NCI-H69 (cell line): ENCODE results near the gene COL15A1.
A peak's percentile ranks its signal among the peaks of the same experiment; 100 is the strongest.

Experiments used
- DNase-seq: peaks from one replicate; lab custom pipeline; 2025; lab: John Stamatoyannopoulos, UW

Gene COL15A1

GRCh38 chr9:98944734-98945074 is 997 bp downstream of the COL15A1 start:
- no peak for DNase-seq

DNA sequence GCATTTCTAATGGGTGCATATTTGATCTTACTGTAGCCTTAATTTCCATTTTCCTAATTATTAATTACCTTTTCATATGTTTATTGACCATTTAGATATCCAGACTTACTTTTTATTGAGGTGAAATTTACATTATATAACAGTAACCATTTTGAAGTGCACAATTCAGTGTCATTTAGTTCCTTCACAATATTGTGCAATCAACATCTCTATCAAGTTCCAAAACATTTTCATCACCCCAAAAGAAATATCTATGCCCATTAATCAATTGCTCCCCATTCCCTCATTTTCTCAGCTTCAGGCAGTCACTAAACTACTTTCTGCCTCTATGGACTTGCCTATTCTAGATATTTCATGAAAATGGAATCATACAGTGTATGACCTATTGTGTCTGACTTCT is 5.9 kb downstream of the COL15A1 start:
- no peak for DNase-seq

DNA sequence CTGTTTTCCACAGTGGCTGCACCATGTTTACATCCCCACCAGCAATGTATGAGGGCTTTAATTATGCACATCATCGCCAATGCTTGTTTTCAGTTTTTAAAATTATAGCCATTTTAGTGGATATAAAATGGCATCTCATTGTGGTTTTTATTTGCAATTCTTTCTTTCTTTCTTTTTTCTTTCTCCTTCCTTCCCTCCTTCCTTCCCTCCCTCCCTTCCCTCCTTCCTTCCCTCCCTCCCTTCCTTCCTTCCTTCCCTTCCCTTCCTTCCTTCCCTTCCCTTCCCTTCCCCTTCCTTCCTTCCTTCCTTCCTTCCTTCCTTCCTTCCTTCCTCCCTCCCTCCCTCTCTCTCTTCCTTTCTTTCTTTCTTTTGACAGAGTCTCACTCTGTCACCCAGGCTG is 6.6 kb downstream of the COL15A1 start:
- DNase-seq = no peak

DNA sequence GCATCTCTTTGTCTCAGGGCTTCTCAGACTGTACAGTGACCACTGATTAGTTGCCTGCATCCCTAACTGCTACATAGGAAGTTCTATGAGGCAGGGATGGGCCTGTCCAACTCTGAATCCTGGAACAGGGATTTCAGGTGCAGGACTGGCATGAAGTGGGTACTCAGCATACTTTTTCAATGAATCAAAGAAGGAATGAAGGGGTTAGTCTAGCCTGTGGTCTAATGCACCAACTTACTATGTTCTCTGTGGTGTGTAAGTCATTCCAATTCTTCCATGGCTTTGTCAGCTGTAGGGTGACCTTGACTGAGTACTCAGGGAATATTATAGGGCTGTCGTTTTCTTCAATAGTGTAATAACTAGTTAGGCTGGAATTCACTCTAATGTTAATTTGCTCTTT is 8.3 kb downstream of the COL15A1 start:
- no peak for DNase-seq

DNA sequence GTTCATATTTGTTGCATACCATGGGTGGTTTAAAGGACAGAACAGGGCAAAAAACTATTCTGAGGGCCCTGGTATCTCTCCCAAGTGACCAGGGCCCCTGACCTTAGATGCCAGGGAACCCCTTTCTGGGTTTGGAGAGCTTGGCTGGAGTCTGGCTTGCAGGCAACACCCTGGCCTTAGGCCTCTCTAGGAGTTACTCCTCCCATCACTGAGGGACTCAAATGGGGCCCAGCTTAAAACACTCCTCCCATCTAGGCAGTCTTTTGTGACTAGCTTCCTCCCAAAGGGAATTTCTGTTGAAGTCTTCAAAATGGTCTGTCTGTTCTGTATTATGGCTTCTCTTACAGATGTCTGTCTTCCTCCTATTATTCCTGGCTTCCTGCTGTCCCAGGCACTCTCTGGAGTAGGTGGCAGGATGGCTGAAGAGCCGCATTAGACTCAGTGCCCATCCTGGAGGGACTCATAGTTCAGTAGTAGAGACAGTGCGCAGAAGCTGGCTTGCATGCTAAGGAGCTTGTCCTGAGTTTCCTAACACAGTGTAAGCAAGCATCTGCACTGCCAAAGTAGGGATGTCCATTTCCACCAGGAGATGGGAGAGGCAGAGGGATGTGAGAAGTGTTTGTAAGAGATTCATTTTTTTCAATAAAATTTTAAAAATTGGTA is 10.0 kb downstream of the COL15A1 start:
- no peak for DNase-seq

GRCh38 chr9:98954244-98954610 is 10.5 kb downstream of the COL15A1 start:
- DNase-seq = no peak

GRCh38 chr9:98955259-98955658 is 11.6 kb downstream of the COL15A1 start:
- no peak for DNase-seq

DNA sequence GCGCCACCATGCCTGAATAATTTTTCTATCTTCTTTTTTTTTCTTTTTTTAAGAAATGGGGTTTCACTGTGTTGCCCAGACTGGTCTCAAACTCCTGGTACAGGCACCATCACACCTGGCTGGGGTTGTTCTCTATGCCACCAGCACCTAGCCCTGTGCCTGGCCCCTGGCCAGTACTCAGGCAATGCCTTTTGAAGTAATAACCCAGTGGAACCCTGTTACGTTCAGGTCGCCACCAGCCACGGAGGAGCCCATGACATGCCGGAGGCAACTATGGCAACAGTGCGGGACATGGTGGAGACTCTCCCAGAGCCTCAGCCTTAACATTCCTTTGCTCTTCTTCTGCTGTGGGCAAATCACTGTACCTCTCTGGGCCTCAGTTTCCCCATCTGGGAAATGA is 14.1 kb downstream of the COL15A1 start:
- no peak for DNase-seq

- no peak for DNase-seq
These were observed 14.7 kb downstream of the COL15A1 start for GRCh38 chr9:98958271-98958984.

- no peak for DNase-seq
These were observed 16.7 kb downstream of the COL15A1 start for GRCh38 chr9:98960409-98960808.

DNA sequence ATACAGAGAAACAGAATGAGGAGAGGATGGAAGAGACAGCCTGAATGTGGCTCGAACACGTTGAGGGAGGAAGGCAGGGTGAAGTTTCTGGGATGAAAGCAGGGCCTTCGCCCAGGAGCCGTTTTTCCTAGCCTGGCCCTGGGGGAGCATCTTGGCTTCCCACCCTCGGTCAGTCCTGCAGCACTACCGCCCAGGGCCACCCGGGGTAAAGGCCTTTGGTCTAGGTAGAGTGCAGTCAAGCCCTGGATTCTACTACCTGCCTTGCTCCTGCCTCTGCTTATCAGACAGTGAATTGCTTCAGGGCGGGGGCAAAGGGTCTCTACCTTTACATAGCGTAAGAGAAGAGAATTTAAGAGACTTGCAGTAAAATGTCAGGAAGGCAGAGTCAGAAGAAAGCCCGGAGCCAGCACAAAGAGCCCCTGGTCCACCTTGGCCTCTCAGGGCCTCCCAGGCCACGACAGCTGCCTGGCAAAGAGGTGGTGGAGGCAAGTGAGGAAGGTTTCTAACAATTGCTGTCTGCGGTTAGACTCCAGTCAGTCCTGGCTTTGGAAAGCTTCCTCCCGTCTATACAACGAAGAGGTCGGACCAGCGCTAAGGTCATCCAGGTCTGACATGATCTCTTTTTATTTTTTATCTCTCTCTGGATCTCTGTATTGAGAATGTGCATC is 17.9 kb downstream of the COL15A1 start:
- no peak for DNase-seq

- DNase-seq = no peak
These were observed 18.5 kb downstream of the COL15A1 start for GRCh38 chr9:98962181-98962560.

DNA sequence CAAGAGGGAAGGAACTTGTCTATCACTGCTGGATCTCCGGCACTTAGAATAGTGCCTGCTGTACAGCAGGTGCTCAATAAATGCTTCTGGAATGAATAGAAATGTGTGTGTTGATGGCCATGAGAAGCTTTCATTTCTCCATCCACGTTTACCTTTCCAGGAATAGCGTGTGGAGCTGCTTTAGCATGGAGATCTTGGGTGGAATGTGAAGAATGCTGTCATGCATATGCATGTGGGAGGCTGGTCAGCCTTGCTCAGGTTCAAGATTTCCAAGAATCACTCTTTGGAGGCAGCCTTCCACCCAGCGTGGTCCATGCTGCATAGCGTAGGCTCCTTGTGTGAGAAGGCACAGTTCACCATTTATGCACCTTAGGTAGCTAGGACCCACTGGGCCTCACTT is 19.2 kb downstream of the COL15A1 start:
- DNase-seq = no peak

- no peak for DNase-seq
These were observed 20.5 kb downstream of the COL15A1 start for GRCh38 chr9:98964201-98964600.

DNA sequence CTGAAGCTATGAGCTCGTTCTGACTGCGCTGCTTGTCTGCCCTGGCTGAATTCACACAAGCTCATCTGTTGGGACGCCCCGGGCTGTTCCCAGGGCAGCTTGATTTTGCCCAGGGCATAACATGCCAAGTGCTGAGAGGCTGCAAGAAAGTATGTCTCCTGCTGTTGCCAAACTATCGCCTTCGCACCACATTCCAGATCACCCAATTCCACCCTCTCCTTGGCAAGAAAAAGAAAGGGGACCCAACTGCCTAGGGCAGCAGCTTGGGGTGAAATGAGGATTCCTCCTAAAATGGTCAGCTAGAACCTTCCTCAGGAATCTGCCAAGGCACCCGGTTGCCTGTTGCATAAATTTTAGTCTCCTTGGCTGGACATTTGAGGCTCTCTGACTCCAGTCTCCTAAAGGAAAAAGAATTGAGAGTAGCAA is 21.2 kb downstream of the COL15A1 start:
- no peak for DNase-seq

GRCh38 chr9:98966676-98967075 is 23.0 kb downstream of the COL15A1 start:
- DNase-seq = no peak

DNA sequence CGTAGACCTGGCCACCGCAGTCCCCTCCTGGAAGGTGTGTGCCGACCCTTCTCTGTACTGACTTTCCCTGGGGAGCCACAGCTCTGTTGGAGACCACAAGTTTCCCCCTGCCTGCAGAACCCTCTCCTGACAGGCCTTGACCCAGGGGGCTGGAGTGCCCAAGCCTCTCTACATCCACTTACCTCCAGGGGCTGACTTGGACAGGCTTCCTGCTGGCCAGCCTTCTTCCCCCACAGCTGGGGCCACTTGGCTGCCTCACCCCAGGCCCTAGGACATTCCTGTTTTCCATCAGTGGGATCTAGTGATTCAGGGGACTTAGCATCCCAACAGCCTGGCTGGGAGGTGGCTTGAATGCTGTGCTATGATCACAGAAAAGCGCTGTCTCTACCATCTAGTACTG is 23.6 kb downstream of the COL15A1 start:
- no peak for DNase-seq

GRCh38 chr9:98967680-98968079 is 24.0 kb downstream of the COL15A1 start:
- no peak for DNase-seq

DNA sequence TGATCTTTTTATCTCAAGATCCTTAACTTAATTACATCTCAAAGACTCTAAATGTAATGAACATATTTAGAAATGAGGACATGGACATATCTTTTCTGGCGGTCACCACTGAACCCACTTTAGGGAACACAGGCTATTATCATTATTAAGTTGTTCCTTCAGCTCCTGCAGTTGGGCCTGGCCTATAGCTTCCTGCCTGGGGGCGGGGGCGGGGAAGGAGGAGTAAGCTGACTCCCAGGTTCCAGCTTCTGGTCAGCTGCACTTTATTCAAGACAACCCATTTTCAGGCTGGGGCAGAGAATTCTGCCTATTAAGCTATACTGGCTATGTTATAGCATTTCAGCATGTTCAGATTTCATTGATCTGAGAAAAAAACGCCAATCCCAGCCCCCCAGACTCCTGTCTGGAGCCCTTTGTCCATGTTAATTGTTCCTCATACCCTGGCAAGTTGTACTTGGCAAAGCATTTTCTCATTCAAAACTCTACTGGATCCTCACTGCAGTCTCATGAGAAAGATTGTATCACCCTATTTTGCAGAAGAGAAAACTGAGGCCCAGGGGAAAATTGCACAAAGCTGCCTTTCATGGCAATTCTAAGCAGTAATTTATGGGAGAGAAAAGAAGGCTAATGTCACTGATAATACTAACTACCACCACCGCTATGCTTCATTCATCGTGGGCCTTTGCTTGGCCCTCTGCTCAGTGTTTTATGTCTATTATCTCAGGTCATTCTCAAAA is 25.1 kb downstream of the COL15A1 start:
- peak; percentile 6 for DNase-seq

DNA sequence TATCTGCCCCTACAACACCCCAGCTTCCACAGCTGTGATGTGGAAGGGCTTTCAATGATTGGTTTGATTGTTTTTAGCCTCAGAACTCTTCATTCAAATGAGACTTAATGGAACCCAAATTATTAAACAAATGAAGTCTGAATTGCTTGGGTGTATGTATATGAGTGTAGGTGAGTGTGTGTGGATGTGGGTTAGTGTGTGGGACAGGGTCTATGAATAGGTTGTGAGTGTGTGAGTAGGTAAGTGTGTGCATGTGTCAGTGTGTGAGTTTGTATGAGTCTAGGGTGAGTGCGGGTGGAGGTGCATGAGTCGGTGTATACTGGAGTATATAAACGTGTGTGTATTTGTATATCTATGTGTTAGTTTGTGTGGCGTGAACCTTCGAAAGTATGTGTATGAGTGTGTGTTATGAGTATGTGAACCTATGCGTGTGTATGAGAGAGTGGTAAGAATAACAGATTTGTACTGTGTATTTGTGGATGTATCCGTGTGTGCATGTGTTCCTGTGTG is 26.9 kb downstream of the COL15A1 start:
- DNase-seq = no peak

DNA sequence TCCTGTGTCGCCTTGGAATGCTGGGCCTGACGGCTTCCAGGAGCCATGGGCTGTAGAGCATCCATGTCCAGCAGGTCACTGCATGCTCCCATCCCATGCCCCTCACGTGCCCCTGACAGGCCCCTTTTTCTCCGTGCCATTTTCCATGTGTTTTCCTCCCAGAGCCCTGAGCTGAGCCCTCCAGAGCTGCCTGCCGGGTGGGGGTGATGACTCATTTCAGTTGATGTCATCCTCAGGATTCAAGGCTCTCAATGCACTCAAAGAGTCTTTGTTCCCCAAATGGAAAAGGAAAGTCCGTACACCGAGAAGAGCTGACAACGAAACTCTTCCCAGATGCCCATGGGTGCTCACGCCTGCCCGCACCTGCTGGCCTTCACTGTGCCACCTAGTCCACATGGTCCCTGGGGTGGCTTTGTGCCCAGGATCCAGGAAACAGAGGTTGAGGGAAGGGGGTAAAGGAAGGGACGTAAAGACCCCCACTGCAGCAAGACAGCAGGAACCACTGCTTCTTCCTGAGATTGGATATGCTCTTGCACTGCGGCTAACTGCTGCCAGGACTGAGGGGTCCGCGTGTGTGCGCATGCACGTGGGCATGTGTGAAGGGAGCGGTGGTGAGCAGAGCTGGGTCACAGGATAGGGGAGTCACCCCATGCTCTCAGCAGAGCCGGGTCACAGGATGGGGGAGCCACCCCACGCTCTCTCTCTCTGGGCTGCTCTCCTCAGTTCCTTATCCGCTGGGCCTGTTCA is 27.6 kb downstream of the COL15A1 start:
- DNase-seq = peak; percentile 14

GRCh38 chr9:98971915-98972223 is 28.2 kb downstream of the COL15A1 start:
- no peak for DNase-seq
